Fibroblast of villous mesenchyme (primary cell): ENCODE results near the gene MICAL2. TPM values are rescaled to one million over a fixed set of nuclear protein-coding genes. Genes with fewer than 3 reads are reported as not detected.

Experiments used
- DNase-seq: peaks from one replicate; pipeline ENCODE4 v3.0.0-alpha.2; 2010; ENCODE audit warnings: low read depth
- H3K4me3 ChIP-seq: 2 replicates; pipeline ENCODE4 v1.5.1; 2011; ENCODE audit warnings: low read depth, mild to moderate bottlenecking, low read length
- total RNA-seq: library from RNA; depleted of rRNA; stranded (reverse); fragments of >200 nt; gene quantifications from 2 replicates; pipeline ENCODE4 v1.2.3, GENCODE V29; 2012
- TF ChIP-seq, protein P1 (sequence below): IDR thresholded peaks from 2 replicates; pipeline ENCODE4 v1.5.1; 2012; ENCODE audit warnings: low read depth, mild to moderate bottlenecking, low read length; ENCODE audit not compliant: insufficient read depth

Gene MICAL2
- total RNA-seq, 1 donor = 164 TPM

DNA sequence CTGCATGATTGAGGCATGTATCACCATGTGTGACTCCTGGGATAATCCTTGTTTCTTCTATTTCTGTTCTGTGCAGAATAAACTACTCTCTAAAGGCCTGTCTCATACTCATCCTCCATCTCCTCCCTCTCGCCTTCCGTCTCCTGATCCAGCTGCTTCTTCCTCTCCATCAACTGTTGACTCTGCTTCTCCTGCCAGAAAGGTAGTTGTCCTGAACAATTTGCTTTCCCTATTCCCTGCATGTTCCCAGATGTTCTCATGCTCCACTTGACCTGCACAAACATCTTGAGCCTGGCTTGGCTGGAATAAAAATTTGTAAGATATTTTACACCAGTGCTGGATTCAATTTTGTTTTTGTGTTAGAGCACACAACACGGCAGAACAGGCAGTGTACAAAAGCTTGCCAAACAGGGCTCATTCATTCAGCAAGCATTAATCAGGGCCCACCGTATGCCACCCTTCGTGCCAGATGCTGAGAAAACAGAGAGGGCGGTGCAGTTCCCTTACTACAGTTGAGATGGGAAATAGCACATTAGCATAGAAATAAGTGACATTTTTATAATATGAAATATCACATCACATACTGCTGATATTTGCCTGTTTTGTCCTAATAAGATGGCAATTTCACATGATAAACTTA is 133.6 kb downstream of the MICAL2 start:
- DNase-seq = no peak
- TF ChIP-seq, protein P1, sequence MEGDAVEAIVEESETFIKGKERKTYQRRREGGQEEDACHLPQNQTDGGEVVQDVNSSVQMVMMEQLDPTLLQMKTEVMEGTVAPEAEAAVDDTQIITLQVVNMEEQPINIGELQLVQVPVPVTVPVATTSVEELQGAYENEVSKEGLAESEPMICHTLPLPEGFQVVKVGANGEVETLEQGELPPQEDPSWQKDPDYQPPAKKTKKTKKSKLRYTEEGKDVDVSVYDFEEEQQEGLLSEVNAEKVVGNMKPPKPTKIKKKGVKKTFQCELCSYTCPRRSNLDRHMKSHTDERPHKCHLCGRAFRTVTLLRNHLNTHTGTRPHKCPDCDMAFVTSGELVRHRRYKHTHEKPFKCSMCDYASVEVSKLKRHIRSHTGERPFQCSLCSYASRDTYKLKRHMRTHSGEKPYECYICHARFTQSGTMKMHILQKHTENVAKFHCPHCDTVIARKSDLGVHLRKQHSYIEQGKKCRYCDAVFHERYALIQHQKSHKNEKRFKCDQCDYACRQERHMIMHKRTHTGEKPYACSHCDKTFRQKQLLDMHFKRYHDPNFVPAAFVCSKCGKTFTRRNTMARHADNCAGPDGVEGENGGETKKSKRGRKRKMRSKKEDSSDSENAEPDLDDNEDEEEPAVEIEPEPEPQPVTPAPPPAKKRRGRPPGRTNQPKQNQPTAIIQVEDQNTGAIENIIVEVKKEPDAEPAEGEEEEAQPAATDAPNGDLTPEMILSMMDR = no peak

DNA sequence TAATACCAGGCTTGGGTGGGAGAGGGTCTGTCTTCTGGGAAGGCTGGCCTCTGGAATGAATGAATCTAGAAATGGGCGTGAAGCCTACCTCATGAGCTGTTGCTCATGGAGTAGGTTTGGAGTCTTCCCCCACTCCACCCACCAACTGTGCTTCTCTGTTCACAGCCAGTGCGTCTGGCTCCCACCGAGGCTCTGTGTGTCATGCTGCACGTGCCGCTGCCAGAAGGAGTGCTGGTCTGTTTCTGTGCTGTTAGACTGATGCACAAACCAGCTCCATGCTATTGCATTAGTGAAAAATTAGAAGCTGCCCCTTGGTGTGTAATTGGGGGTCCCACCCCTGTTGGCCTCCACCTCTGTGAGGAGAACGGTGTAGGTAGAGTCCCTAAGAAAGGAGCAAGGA is 134.7 kb downstream of the MICAL2 start:
- no peak for DNase-seq
- TF ChIP-seq, protein P1 = no peak

More for the DNA sequence above, 133.6 kb downstream of the MICAL2 start:
- no peak overlapping the region for H3K4me3 ChIP-seq

DNA sequence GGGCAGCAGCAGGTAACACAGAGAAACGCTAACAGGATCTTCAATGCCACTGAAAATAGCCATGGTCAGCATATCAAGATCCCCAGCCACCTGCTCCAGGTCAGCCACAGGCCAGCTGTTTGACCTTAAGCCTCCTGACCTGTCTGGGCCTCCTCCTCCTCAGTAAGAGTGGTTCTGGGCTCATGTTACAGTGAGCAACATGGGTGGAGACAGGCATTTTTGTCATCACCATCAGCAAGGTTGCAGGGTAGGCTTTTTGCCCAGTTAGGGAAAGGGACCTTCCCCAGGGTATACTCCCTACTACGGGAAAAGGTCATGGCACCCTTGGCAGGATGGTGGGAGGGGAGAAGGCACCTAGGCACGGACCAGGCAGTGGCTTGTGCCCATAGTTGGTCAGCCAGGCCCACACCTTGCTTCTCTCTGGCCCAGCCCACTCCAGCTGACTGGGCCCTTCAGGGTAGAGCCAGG is 135.2 kb downstream of the MICAL2 start:
- DNase-seq = no peak
- H3K4me3 ChIP-seq = no peak overlapping the region
- TF ChIP-seq, protein P1 = no peak

More for the DNA sequence above, 134.7 kb downstream of the MICAL2 start:
- no peak overlapping the region for H3K4me3 ChIP-seq

DNA sequence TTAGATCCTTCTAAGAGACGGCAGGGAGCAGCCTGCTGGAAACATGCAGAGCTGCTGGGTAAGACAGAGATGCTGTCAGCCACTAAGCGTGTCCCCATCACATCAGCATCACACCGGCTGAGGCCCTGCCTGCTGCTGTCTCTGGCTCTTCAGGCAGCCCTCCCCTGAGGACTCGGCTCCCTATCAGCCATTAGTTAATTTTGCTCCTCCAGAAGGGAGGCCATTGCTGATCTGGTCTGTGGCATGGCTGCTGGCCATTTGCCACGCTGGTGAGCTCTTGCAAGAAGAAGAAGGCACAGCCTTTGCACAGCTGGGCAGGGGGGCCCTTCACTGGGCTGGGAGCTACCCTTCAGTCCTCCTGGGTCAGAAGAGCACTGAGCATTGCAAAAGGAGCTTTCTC is 135.8 kb downstream of the MICAL2 start:
- no peak overlapping the region for H3K4me3 ChIP-seq
- no peak for DNase-seq
- TF ChIP-seq, protein P1 = no peak

DNA sequence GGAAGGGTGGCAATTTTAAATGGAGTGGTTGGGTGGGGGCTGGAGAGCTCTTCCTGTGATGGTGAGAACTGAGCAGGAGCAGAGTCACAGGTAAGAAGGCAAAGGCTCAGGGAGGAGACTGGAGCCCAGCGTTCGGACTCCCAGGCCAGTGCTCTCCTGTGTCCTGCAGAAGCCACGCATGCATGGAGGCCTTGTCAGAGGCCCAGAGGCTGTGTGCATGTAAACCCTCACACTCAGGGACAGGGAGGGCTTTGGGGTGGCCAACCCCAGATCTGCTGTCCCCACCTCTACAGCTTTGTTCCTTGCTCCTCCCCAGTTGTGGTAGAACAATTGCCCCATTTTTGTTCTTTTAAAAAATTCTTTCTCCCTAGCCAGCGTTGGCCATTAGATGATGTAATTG is 136.6 kb downstream of the MICAL2 start:
- TF ChIP-seq, protein P1 = no peak
- DNase-seq = no peak
- no peak overlapping the region for H3K4me3 ChIP-seq

DNA sequence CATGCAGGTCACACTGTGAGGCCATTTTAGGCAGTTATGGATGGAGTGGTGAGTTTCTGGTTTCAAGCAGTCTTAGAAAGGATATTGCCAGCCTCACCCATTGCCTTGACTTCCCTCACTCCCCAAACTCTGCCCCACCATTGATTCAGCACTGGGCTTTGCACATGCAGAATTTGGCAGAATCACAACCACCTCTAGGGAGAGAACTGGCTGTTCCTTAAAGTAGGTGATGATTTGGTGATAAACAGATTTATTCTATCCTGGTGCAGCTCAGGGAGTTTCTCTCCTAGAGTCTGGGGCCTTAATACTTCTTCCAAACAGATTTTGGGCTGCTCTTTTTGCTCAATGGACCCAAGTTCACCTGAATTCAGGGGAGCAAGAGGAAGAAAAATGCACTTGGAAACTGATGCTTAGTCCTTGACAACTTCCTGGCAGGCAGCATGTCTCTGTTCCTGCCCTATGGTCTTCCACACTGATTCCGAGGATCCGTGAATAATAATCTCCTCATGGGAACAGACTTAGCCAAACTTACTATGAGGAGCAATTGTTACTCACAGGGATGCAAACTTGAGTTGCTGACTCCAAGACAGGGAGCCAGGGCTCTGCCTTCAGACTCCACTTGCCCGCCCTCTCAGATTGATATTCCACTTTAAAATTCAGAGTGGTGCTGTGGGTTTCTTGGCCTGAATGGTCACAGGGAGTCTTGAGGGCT is 137.3 kb downstream of the MICAL2 start:
- no peak overlapping the region for H3K4me3 ChIP-seq
- DNase-seq = no peak
- TF ChIP-seq, protein P1 = no peak
